Spinal cord (tissue), 10 donors: ENCODE measurements around the gene BLID. TPM values are rescaled to one million over a fixed set of nuclear protein-coding genes. Genes with fewer than 3 reads are reported as not detected.
A peak's percentile ranks its signal among the peaks of the same experiment; 100 is the strongest.

Source experiments
- DNase-seq, 6 donors: peaks; one replicate each; pipeline versions ENCODE4 v3.0.0 to v3.0.0-alpha.2; 2013 to 2015; ENCODE audit warnings: low spot score in 6 of 6, low read depth in 4 of 6
- H3K27ac ChIP-seq: one replicate; pipeline ENCODE4 v1.5.1; 2013; ENCODE audit warnings: low read depth, low read length, control low read depth
- H3K27me3 ChIP-seq: one replicate; pipeline ENCODE4 v1.6.1; 2013; ENCODE audit warnings: low read length; ENCODE audit not compliant: control insufficient read depth, insufficient read depth
- H3K36me3 ChIP-seq: one replicate; pipeline ENCODE4 v1.6.1; 2013; ENCODE audit warnings: low read length; ENCODE audit not compliant: control insufficient read depth, insufficient read depth
- H3K4me1 ChIP-seq: one replicate; pipeline ENCODE4 v1.6.1; 2013; ENCODE audit warnings: low read length; ENCODE audit not compliant: control insufficient read depth, insufficient read depth
- H3K4me3 ChIP-seq: one replicate; pipeline ENCODE4 v1.5.1; 2013; ENCODE audit warnings: low read depth, low read length, control low read depth
- H3K9me3 ChIP-seq: one replicate; pipeline ENCODE4 v1.6.1; 2013; ENCODE audit warnings: low read length; ENCODE audit not compliant: control insufficient read depth, insufficient read depth
- WGBS: methylation state at CpG from one replicate; pipeline ENCODE4 v1.1.5; 2013; ENCODE audit warnings: missing lambda C conversion rate; ENCODE audit not compliant: insufficient coverage; 5-methylcytosine and 5-hydroxymethylcytosine counted together
- polyA plus RNA-seq, 2 donors: library from polyadenylated mRNA; unstranded; fragments of 120-200 nt; gene quantifications; one replicate each; pipeline ENCODE4 v1.2.1, GENCODE V29; 2013; ENCODE audit not compliant: insufficient read length in 2 of 2
- total RNA-seq, 2 donors: library from RNA; depleted of rRNA in 1 of 2; stranded (reverse); fragments of 120-200 nt in 1 of 2; fragments of >200 nt in 1 of 2; gene quantifications; one replicate each; pipeline versions ENCODE4 v1.2.3 to v1.2.4, GENCODE V29; 2013 to 2014
- donor health status: healthy.

Gene BLID
- total and polyA plus RNA-seq, 4 donors = 5.0 to 6.2 TPM; not detected in 2

- peaks cover 8% of the 10 kb centered on the region for H3K4me1 ChIP-seq
- no peaks in the 10 kb centered on the region for H3K36me3 ChIP-seq
- WGBS = 90% methylated on average over 2 of the region's 3 CpGs
- DNase-seq = no peak
- H3K4me3 ChIP-seq = no peak overlapping the region
- no peak overlapping the region for H3K27ac ChIP-seq
- no peaks in the 10 kb centered on the region for H3K27me3 ChIP-seq
- H3K9me3 ChIP-seq = no peaks in the 10 kb centered on the region
Measured at GRCh38 chr11:122108828-122109227, 7.2 kb downstream of the BLID start.

GRCh38 chr11:122108192-122108799 is 7.7 kb downstream of the BLID start:
- WGBS = no CpG with 5 or more reads among the region's 3 CpGs

GRCh38 chr11:122107566-122107965 is 8.4 kb downstream of the BLID start:
- no peak for DNase-seq
- no peak overlapping the region for H3K27ac ChIP-seq

More at GRCh38 chr11:122108192-122108799, 7.7 kb downstream of the BLID start:
- Histone ChIP-seq H3K4me3 (no peak overlapping the region), H3K36me3 (no peaks in the 10 kb centered on the region), H3K4me1 (peaks cover 8% of the 10 kb centered on the region), H3K27me3 (no peaks in the 10 kb centered on the region), H3K9me3 (no peaks in the 10 kb centered on the region), H3K27ac (no peak overlapping the region)
- peak in 2 of 6 donors; percentile 59 to 68 for DNase-seq

GRCh38 chr11:122107045-122107444 is 9.0 kb downstream of the BLID start:
- peaks cover 8% of the 10 kb centered on the region for H3K4me1 ChIP-seq
- H3K4me3 ChIP-seq = no peak overlapping the region
- no peaks in the 10 kb centered on the region for H3K36me3 ChIP-seq
- no peak for DNase-seq
- H3K27ac ChIP-seq = no peak overlapping the region
- H3K27me3 ChIP-seq = no peaks in the 10 kb centered on the region
- no peaks in the 10 kb centered on the region for H3K9me3 ChIP-seq
- 20% methylated on average over 1 of the region's 3 CpGs for WGBS

More at GRCh38 chr11:122107566-122107965, 8.4 kb downstream of the BLID start:
- 72% methylated on average over 3 of the region's 3 CpGs for WGBS
- no peaks in the 10 kb centered on the region for H3K9me3 ChIP-seq
- H3K4me3 ChIP-seq = no peak overlapping the region
- H3K4me1 ChIP-seq = peaks cover 8% of the 10 kb centered on the region
- no peaks in the 10 kb centered on the region for H3K36me3 ChIP-seq
- H3K27me3 ChIP-seq = no peaks in the 10 kb centered on the region

- no peaks in the 10 kb centered on the region for H3K9me3 ChIP-seq
- H3K36me3 ChIP-seq = no peaks in the 10 kb centered on the region
- H3K4me3 ChIP-seq = peak overlapping the region; percentile 25
- DNase-seq = peak in 2 of 6 donors; percentile 82 to 85
- no peaks in the 10 kb centered on the region for H3K27me3 ChIP-seq
- 33% methylated on average over 8 of the region's 8 CpGs for WGBS
- peak overlapping the region; percentile 86 for H3K27ac ChIP-seq
- H3K4me1 ChIP-seq = peaks cover 11% of the 10 kb centered on the region
Measured at GRCh38 chr11:122105044-122105758, 10.8 kb downstream of the BLID start.

GRCh38 chr11:122104341-122104740 is 11.7 kb downstream of the BLID start:
- Histone ChIP-seq H3K36me3 (no peaks in the 10 kb centered on the region), H3K27me3 (no peaks in the 10 kb centered on the region), H3K4me1 (peaks cover 11% of the 10 kb centered on the region), H3K27ac (peak overlapping the region; percentile 86), H3K4me3 (no peak overlapping the region), H3K9me3 (no peaks in the 10 kb centered on the region)
- DNase-seq = peak in 2 of 6 donors; percentile 51 to 62
- no CpG with 5 or more reads among the region's 1 CpG for WGBS

GRCh38 chr11:122103726-122104125 is 12.3 kb downstream of the BLID start:
- Histone ChIP-seq H3K4me1 (peaks cover 11% of the 10 kb centered on the region), H3K27me3 (no peaks in the 10 kb centered on the region), H3K36me3 (no peaks in the 10 kb centered on the region), H3K27ac (peak overlapping the region; percentile 99), H3K4me3 (peak overlapping the region; percentile 82), H3K9me3 (no peaks in the 10 kb centered on the region)
- peak in 1 of 6 donors; percentile 85 for DNase-seq
- WGBS = no CpG with 5 or more reads among the region's 4 CpGs

GRCh38 chr11:122103321-122103720 is 12.7 kb downstream of the BLID start:
- peak in 2 of 6 donors; percentile 68 to 72 for DNase-seq
- WGBS = 66% methylated on average over 2 of the region's 6 CpGs
- H3K36me3 ChIP-seq = no peaks in the 10 kb centered on the region

GRCh38 chr11:122102426-122102825 is 13.6 kb downstream of the BLID start:
- Histone ChIP-seq H3K27ac (peak overlapping the region; percentile 99), H3K4me3 (peak overlapping the region; percentile 82)
- no CpG with 5 or more reads among the region's 4 CpGs for whole genome bisulfite sequencing

More at GRCh38 chr11:122103321-122103720, 12.7 kb downstream of the BLID start:
- Histone ChIP-seq H3K27ac (peak overlapping the region; percentile 99), H3K9me3 (no peaks in the 10 kb centered on the region), H3K4me3 (peak overlapping the region; percentile 82), H3K27me3 (no peaks in the 10 kb centered on the region), H3K4me1 (peaks cover 11% of the 10 kb centered on the region)

More at GRCh38 chr11:122102426-122102825, 13.6 kb downstream of the BLID start:
- H3K9me3 ChIP-seq = no peaks in the 10 kb centered on the region
- H3K27me3 ChIP-seq = no peaks in the 10 kb centered on the region
- H3K36me3 ChIP-seq = no peaks in the 10 kb centered on the region
- peak in 1 of 6 donors; percentile 84 for DNase-seq
- H3K4me1 ChIP-seq = peaks cover 11% of the 10 kb centered on the region
